Sigmoid colon (tissue), 4 donors: ENCODE data around the gene CDKAL1.

Source experiments
- EP300 ChIP-seq, 4 donors: sonication (generic); formaldehyde crosslinking; IDR thresholded peaks; one replicate each; pipeline ENCODE4 v1.6.1; 2017; ENCODE audit warnings: antibody characterized with exemption in 4 of 4
- POLR2A ChIP-seq, 2 donors: fragments of 450-650 bp; IDR thresholded peaks; one replicate each; pipeline ENCODE4 v1.6.1; 2016; ENCODE audit warnings: antibody characterized with exemption in 2 of 2, mild to moderate bottlenecking in 2 of 2, moderate library complexity in 2 of 2

DNA sequence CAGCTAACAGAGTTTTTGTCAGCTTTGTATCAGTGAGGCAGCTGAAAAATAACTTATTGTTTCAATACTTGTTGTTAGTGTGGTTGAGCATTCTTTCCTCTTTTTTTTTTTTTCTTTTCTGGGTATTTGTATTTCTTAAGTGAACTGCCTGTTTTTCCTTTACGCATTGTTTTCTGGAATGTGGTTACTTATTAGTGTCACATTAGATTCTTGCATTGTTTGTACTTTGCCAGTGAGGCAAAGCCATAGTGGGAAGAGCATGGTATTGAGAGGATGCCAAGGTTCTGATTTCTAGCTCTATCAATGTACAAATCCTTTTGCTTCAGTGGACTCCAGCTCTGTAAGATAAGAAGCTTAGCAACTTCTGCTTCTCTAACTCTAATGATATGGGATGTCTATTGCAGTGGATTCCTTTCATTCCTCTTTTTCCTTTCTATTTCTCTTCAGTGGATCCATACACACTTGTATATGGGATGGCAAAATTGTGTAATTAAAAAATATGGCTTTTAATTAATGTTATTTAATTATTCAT lies 3.9 kb downstream of the CDKAL1 start:
- no peak for TF ChIP-seq POLR2A (IDR thresholded peaks at IDR 0.05)
- TF ChIP-seq EP300 (IDR thresholded peaks at IDR 0.05): no peak
